ENCODE measurements around the gene CASP6.

Gene CASP6

DNA sequence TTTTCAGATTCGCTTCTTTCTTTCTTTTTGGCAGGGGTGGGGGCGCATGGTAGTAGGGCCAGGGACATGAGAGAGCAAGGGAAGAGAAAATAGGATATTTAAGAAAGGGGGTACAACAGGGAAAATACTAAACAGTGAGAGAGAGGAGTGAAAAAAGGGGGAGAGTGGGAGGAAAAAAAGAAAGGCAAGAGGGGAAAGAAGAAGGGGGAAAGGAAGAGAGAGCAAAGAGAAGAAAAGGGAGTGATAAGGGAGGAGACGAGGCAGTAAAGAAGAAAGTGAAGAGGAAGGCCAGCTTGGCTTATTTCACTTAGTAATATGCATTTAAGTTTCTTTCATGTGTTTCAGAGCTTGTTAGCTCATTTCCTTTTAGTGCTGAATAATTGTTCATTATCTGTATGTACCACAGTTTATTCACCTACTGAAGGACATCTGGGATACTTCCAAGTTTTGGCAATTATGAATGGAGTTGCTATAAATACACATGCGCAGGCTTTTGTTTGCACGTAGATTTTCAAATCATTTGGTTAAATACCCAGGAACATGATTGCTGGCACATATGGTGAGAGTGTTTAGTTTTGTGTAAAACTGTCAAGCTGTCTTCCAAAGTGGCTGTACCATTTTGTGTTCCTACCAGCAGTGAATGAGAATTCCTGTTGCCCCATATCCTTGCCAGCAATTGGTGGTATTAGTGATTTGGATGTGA is 37.3 kb downstream of the CASP6 start:
- DNase-seq = no peak

DNA sequence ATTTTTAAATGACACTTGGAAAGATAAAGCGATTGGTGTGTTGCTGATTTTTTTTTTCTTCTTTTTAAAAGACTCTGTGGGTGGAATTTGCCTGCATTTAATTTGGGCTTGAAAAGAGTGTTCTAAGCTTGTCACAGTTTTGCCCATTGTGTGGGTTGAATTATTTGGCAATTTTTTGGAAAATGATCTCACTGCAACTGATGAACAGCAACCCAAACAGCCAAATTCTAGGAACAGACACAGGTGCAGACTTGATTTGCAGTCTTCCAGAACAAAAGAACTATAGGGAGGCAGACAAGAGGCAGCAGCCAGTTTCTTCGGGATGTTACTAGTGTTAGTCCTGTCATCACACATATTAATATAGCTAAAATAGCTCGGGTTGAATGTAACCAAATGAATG is 40.5 kb downstream of the CASP6 start:
- DNase-seq = no peak

DNA sequence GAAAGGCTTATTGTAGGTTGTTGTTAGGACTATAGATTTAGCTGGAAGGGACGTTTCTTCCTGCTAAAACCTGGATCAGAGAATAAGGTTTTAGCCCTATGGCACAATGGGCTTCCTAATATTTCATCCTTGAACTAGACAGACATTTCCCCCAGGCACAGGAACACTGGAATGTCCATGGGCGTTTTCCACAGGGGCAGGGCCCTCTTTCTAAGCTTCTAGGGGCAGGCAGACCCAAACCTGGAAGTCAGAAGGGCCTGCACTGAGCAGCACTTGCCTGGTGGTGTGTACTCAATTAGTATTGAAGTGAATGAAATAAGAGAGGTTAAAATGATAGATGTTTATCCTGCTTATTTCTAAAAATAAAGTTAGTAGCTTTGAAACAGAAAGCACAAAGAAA is 41.1 kb downstream of the CASP6 start:
- DNase-seq = no peak

DNA sequence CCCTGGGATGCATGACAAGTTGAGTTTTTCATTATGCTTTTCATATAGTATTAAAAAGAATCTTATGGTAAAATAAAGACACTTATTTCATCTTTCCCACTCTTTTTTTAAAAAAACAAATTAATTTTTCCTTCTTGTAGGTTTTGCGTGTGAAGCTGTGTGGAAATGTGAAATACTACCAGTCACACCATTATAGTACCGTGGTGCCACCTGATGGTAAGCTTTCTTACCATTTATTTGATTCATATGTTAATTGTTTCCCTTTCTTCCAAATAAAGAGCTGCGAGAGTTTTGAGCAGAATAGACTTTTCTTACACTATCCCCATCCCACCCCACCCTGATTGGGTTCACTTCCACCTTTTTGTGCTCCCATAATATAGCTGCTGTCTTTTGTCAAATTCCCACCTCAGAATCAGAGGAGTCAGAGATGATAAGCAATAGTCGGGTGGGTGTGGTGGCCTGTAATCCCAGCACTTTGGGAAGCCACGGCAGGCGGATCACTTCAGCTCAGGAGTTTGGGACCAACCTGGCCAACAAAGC is 44.3 kb downstream of the CASP6 start:
- DNase-seq = no peak

DNA sequence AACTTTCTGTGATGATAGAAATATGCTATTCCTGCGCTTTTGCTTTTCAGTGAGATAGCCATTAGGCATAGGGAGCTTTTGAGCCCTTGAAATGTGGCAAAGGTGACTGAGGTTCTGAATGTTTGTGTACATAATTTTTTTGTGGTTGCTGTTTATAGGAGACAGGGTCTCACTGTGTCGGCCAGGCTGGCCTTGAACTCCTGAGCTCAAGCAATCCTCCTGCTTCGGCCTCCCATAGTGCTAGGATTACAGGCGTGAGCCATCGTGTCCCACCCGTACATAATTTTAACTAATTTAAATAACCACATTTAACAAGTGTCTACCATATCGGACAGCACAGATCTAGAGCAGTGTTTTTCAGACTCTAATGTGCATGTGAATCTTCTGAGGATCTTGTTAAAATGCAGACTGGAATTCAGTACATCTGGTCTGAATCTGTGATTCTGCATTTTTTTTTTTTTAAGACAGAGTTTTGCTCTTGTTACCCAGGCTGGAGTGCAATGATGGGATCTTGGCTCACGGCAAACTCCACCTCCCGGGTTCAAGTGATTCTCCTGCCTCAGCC is 45.3 kb downstream of the CASP6 start:
- DNase-seq = no peak

DNA sequence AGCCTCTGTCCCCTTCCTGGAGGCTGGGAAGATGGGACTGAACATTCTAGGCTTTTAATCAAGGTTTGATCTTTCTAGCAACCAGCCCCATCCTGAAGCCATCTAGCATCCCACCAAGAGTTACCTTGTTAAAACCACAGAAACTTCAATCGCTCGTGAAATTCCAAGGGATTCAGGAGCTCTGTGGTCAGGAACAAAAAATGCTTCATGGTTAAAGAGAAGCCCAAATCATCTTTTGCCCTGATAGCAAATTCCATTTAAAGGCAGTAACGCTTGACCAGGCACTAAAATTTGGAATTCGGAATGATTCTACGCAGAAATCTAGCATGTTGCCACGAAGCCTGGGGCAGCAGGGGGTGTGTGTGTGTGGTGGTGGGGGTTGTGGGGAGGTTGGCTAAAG is 47.8 kb downstream of the CASP6 start:
- no peak for DNase-seq

DNA sequence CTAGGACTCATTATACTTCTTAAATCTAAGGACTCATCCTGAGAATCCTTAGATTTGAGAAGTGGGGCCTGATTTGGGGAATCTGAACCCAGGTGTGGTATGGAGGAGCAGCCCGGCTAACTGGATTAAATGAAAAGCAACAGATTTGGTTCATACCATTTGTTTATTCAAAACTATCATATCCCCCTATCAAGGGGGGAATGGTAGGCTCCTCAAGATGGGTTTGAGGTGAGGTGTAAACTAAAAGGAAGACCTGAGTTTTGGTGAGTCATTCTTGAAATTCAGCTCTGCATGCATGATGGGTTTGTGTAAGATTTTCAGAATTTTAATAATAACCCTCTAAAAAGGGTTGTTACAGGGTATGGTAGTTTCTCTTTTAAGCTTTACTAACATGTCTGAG is 53.4 kb downstream of the CASP6 start:
- DNase-seq = no peak

DNA sequence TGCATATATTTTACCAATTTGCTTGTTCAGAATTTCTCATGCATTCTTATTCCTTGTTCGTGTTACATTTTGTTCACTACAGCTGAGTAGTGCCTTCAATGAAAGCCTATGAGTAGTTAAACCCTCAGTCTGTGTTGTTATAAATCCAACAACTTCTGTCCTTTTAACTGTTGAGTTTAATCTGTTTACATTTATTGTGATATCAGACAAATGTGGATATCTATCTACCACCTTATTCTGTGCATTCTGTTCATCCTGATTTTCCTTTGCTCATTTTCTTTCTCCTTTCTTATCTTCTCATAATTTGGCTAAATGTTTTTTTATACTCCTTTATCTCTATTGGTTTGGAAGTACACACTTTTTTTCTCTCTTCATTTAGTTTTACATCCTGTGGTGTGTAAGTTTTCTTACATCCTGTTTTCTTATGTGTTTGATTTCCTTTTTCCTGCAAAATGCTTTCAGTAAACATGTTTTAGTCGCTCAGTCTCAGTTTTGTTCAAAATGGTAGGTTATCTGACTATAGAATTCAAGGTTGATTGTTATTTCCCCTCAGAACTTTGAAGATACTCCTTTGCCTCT is 54.2 kb downstream of the CASP6 start:
- no peak for DNase-seq

DNA sequence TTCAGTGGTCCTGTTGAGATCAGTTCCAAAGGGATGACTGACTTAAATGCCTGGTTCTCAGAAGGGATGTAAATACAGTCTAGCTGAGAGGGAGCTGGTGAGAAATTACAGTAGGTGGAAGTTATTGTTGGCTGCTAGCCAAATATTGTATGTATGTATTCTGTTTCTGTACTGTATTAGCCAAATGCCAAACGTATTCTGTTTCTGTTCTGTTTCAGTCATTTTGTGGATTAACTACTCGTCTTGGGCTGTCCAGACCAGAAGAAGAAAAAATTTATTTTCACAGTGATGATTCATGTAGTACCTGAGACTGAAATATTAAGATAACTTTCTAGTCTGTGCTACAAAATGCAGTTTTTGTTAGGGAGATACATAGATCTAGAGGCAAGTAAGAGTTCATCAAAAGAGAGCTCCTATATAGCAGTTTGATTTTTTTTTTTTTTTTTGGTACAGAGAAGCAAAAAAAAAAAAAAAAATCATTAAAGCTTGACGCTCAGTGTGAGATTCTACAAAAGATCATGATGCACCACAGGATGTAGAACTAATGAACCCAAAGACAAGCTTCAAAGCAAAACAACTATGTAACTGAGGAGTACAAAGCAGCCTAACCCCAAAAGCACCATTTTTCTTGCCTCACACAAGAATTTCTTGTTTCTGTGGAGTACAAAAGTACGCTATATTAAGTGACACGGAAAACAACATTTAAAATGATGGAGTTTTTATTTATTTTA is 54.8 kb downstream of the CASP6 start:
- no peak for DNase-seq

DNA sequence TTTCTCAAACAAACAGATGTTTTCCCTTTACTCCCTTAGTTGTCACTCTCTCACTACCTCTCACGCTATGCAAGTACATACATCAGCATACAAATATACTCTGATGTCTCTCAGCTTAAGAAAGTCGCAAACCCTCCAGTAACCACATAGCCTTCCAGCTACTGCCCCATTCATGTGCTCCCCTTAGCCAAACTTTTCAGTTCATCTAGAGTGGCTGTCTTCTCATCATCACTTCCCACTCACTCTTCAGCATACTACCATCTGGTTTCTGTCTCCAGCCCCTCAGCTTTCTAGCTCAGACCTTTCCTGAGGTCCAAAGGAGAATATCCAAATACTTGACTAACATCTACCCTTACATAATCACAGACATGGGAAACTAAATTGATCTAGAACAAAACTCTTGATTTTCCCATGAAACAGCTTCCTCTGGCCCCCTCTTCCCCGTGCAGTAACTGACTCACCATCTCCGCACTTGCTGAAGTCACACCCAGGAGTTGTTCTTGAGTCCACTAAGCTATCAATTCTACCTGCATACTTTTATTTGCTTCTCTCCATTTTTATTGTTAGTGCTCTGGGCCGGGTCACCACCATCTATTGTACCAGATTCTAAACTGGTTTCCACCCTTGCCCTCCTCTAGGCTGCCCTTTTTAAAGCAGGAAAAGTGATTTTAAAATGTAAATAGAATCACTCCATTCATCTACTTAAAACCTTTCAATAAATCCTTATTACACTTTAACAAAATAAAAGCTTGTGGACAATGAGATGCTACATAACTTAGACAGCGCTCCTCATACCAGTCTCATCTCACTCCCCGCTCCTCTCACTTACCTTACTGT is 57.2 kb downstream of the CASP6 start:
- DNase-seq = no peak

DNA sequence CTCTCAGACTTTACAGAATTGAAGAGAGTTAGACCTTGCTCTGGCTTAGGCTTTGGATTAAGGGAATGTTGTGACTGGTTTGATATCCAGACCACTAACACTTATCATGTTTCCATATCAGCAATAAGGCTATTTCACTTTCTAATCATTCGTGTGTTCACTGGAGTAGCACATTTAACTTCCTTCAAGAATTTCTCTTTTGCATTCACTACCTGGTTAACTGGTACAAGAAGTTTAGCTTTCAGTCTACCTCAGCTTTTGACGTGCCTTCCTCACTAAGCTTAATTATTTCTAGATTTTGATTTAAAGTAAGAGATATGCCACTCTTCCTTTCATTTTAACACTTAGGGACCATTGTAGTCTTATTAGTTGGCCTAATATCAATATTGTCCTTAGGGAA is 62.6 kb downstream of the CASP6 start:
- no peak for DNase-seq

Measured in activated gamma-delta T cell (primary cell).